Activated T-cell treated with anti-CD3 and anti-CD28 coated beads, Interleukin-2, amount 50 U/mL, for 24 hours (primary cell): ENCODE data around the gene DOK6.

Source experiments
- DNase-seq: peaks from one replicate; pipeline ENCODE4 v3.0.0-alpha.2; 2020
- H3K27ac Mint-ChIP-seq: 2 replicates; pipeline ENCODE4 v1.8.0; 2020; ENCODE audit warnings: mild to moderate bottlenecking, mixed read lengths
- H3K27me3 Mint-ChIP-seq: 2 replicates; pipeline ENCODE4 v1.8.0; 2020; ENCODE audit warnings: mixed read lengths
- H3K36me3 Mint-ChIP-seq: 2 replicates; pipeline ENCODE4 v1.8.0; 2020; ENCODE audit warnings: low read depth, mixed read lengths
- H3K4me1 Mint-ChIP-seq: 2 replicates; pipeline ENCODE4 v1.8.0; 2020; ENCODE audit warnings: low read depth, mixed read lengths
- H3K4me3 Mint-ChIP-seq: 2 replicates; pipeline ENCODE4 v1.8.0; 2020; ENCODE audit warnings: mild to moderate bottlenecking, moderate library complexity, mixed read lengths
- H3K9me3 Mint-ChIP-seq: 2 replicates; pipeline ENCODE4 v1.8.0; 2020; ENCODE audit warnings: mixed read lengths

The DOK6 gene

DNA sequence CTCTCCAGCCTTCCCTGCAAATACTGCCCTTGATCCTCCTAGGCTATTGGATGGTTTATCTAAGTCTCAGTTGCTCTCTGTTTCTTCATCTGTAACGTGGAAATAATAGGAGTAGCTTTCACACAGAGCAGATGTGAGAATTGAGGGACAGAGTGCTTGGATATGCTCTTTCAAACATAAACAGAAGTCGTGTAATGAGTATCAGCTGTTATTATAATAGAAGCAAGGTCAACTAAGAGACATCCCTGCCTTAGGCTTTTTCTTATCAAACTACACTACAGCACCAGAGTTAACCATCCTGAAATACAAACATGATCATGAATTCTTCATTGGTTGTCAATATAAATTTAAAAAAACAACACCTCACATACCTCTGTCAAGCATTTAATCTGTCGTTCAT is 138.2 kb downstream of the DOK6 start:
- Mint-ChIP-seq H3K36me3 (no peaks in the 10 kb centered on the region), H3K27me3 (peaks cover 5% of the 10 kb centered on the region), H3K4me1 (no peaks in the 10 kb centered on the region), H3K9me3 (no peaks in the 10 kb centered on the region), H3K27ac (no peak overlapping the region), H3K4me3 (no peak overlapping the region)
- no peak for DNase-seq

DNA sequence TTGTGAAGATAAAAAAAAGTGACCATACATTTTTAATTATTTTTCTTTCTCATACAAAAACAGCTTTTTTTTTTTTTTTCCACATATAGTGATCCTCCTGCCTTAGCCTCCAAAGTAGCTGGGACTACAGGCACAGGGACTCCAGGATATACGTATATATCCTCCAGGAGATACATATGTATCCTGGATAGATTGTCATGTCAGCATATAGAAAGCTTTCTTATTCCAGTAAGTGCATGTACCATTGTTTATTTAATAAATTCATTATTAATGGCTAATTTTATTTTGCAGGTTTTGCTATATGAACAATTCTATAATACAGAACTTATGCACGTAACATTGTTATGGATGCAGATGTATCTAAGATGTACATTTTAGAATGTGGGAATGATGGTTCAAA is 138.7 kb downstream of the DOK6 start:
- no peak for DNase-seq
- Mint-ChIP-seq H3K27ac (no peak overlapping the region), H3K4me3 (no peak overlapping the region), H3K4me1 (no peaks in the 10 kb centered on the region), H3K9me3 (no peaks in the 10 kb centered on the region), H3K36me3 (no peaks in the 10 kb centered on the region), H3K27me3 (peaks cover 5% of the 10 kb centered on the region)

DNA sequence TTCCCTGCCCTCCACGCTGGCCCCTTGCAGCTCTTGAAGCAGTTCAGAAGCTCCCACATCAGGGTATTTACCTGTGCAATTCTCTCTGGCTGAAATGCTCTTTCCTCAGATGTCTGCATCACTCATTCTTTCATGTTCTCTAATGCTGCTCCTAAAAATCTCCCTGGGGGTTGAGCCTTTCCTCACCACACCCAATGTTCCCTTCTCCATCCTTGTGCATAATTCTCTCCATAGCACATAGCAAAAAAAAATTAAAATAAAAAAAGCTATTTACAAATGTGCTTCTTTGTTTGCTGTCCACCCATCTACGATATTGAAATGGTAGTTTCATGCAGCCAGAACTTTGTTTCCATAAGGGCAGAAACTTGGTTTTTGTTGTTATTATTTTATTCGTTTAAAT is 155.5 kb downstream of the DOK6 start:
- Mint-ChIP-seq H3K27ac (no peak overlapping the region), H3K9me3 (no peaks in the 10 kb centered on the region), H3K36me3 (no peaks in the 10 kb centered on the region), H3K27me3 (peaks cover 9% of the 10 kb centered on the region), H3K4me3 (no peak overlapping the region), H3K4me1 (no peaks in the 10 kb centered on the region)
- no peak for DNase-seq

DNA sequence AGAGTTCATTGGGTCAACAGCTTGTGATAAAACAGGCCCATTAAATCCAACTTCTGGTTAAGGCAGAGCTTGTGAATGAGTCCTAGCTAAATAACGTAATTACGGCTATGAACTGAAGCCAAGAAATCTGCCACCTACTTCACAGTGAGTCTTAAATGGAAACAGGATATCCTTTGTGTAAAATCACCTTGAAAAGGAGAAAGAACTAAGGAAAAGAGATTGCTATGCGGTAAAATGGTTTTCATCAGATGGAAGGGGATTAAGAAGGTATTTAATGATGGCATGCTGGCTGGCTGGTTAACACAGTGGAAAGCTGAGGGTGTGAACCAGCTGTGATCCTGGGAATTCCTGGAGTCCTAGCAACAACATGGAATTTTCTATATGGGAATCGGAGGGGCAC is 156.6 kb downstream of the DOK6 start:
- Mint-ChIP-seq H3K9me3 (no peaks in the 10 kb centered on the region), H3K27ac (no peak overlapping the region), H3K27me3 (peaks cover 9% of the 10 kb centered on the region), H3K36me3 (no peaks in the 10 kb centered on the region), H3K4me3 (no peak overlapping the region), H3K4me1 (no peaks in the 10 kb centered on the region)
- DNase-seq = no peak

DNA sequence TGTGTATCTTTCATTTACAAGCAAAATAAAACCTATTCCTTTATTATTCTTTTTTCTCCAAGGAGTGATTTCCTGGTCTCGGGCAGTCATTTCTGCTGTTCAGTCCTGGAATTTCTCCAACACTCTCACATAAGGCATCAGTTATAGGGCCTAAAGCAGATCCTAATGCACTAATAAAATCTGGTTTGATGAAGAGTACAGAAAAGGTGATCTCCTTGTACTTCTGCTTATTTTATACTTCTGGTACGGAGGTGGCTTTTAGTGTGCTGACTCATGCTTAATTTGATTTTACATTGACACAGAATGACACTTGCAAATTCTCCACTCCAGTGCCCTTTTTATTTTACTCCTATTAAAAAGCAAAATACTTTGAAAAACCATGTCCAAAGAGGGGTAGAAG is 157.4 kb downstream of the DOK6 start:
- Mint-ChIP-seq H3K4me1 (no peaks in the 10 kb centered on the region), H3K36me3 (no peaks in the 10 kb centered on the region), H3K27me3 (peaks cover 9% of the 10 kb centered on the region), H3K4me3 (no peak overlapping the region), H3K9me3 (no peaks in the 10 kb centered on the region), H3K27ac (no peak overlapping the region)
- no peak for DNase-seq

DNA sequence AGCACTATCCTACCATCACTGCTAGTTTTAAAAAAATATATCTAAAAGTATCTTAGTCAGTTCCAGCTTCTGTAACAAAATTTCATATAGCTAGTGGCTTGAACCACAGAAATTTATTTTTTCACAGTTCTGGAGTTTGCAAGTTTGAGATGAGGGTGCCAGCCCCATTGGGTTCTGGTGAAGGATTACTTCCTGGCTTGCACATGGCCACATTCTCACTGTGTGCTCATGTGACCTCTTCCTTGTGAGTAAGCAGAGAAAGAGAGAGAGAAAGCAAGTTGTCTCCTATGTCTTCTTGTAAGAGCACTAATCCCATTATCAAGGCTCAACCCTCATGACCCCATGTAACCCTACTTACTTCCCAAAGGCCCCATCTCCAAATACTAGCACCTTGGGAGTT is 158.9 kb downstream of the DOK6 start:
- H3K36me3 Mint-ChIP-seq = no peaks in the 10 kb centered on the region
- no peak overlapping the region for H3K4me3 Mint-ChIP-seq
- H3K4me1 Mint-ChIP-seq = no peaks in the 10 kb centered on the region
- no peak overlapping the region for H3K27ac Mint-ChIP-seq
- DNase-seq = no peak
- peaks cover 9% of the 10 kb centered on the region for H3K27me3 Mint-ChIP-seq
- H3K9me3 Mint-ChIP-seq = no peaks in the 10 kb centered on the region

- Mint-ChIP-seq H3K9me3 (peaks cover 10% of the 10 kb centered on the region), H3K27me3 (no peaks in the 10 kb centered on the region), H3K36me3 (no peaks in the 10 kb centered on the region), H3K4me3 (no peak overlapping the region), H3K4me1 (no peaks in the 10 kb centered on the region), H3K27ac (no peak overlapping the region)
- no peak for DNase-seq
Measured at GRCh38 chr18:69564602-69565001, 163.9 kb downstream of the DOK6 start.

GRCh38 chr18:69567813-69568488 is 167.3 kb downstream of the DOK6 start:
- no peaks in the 10 kb centered on the region for H3K4me1 Mint-ChIP-seq
- no peaks in the 10 kb centered on the region for H3K27me3 Mint-ChIP-seq
- DNase-seq = no peak
- H3K9me3 Mint-ChIP-seq = peaks cover 10% of the 10 kb centered on the region
- H3K36me3 Mint-ChIP-seq = no peaks in the 10 kb centered on the region
- no peak overlapping the region for H3K27ac Mint-ChIP-seq
- no peak overlapping the region for H3K4me3 Mint-ChIP-seq

DNA sequence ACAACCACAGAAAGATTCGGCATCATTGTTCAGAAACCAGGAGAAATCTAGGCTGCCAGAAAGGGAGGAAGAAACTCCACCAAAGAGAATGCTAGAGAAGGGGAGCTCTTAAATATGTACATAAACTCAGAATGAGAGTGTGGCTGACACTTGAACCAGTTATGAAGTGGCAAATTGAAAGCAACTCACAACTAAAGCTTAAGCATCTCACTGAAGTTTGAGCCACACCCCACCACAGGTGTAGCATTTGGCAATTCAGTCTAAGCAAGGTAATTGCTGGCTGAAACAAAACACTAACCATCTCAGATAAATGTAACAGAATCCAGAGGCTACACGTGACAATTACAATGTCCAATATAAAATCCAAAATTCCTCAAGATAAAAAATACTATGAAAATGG is 168.4 kb downstream of the DOK6 start:
- peaks cover 10% of the 10 kb centered on the region for H3K9me3 Mint-ChIP-seq
- H3K4me1 Mint-ChIP-seq = no peaks in the 10 kb centered on the region
- DNase-seq = no peak
- no peaks in the 10 kb centered on the region for H3K27me3 Mint-ChIP-seq
- no peak overlapping the region for H3K27ac Mint-ChIP-seq
- no peaks in the 10 kb centered on the region for H3K36me3 Mint-ChIP-seq
- no peak overlapping the region for H3K4me3 Mint-ChIP-seq

DNA sequence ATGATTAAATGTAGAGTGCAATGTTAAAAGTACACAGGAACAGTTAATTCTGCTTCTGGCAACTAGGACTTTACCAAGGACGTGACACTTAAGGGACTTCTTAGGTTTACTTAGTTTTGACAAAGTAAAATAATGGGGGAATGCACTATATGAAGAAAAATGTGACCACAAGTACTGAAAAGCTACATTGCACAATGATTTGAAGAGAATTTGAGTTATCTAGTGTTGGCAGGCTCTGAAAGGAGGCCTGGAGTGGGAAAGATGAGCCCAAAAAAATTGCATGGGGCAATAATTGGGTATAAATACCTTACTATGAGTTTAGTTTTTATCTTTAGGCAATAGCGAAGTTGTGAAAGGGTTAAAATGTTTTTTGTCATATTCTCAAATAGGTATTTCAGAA is 173.7 kb downstream of the DOK6 start:
- no peak for DNase-seq
- Mint-ChIP-seq H3K36me3 (no peaks in the 10 kb centered on the region), H3K27me3 (no peaks in the 10 kb centered on the region), H3K4me1 (peaks cover 3% of the 10 kb centered on the region), H3K9me3 (no peaks in the 10 kb centered on the region), H3K4me3 (no peak overlapping the region), H3K27ac (no peak overlapping the region)

DNA sequence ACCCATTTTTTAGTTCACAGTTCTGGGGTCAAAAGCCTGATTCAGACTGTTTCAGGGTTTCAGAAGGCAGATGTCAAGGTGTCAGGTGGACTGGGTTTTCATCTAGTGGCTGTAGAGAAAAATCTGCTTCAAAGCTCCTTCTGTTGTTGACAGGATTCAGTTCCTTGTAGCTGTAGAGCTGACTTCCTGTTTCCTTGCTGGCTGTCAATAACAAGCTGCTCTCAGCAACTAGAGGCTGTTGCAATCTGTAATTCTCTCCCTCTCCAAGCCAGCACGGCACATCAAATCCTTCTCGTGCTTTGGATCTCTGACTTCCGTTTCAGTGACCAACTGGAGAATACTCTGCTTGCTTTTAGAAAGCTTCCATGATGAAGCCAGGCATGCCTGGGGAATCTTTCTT is 179.4 kb downstream of the DOK6 start:
- no peak for DNase-seq
- Mint-ChIP-seq H3K9me3 (no peaks in the 10 kb centered on the region), H3K4me3 (peak overlapping the region; percentile 33), H3K27me3 (no peaks in the 10 kb centered on the region), H3K36me3 (no peaks in the 10 kb centered on the region), H3K27ac (no peak overlapping the region), H3K4me1 (peaks cover 16% of the 10 kb centered on the region)

DNA sequence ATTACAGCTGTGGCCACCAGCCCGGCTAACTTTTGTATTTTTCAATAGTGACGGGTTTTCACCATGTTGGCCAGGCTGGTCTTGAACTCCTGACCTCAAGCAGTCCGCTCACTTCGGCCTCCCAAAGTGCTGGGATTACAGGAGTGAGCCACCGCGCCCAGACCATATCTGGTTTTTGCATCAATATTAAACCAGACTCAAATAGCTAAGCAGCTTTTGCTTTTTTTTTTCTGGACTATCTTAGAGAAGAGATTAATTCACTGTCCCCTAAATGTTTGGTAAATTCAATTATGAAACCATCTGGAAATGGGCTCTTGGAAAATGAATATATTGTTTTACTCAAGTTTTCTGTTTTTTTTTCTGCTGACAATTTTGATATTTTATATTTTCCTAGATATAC is 183.7 kb downstream of the DOK6 start:
- Mint-ChIP-seq H3K4me3 (no peak overlapping the region), H3K9me3 (no peaks in the 10 kb centered on the region), H3K36me3 (no peaks in the 10 kb centered on the region), H3K27me3 (no peaks in the 10 kb centered on the region), H3K4me1 (peaks cover 12% of the 10 kb centered on the region), H3K27ac (no peak overlapping the region)
- no peak for DNase-seq

- no peaks in the 10 kb centered on the region for H3K36me3 Mint-ChIP-seq
Measured at GRCh38 chr18:69585696-69586095, 185.0 kb downstream of the DOK6 start.

GRCh38 chr18:69586537-69586936 is 185.8 kb downstream of the DOK6 start:
- H3K9me3 Mint-ChIP-seq = no peaks in the 10 kb centered on the region
- no peak for DNase-seq

More at GRCh38 chr18:69585696-69586095, 185.0 kb downstream of the DOK6 start:
- Mint-ChIP-seq H3K4me3 (no peak overlapping the region), H3K9me3 (no peaks in the 10 kb centered on the region), H3K27ac (no peak overlapping the region), H3K27me3 (no peaks in the 10 kb centered on the region), H3K4me1 (peaks cover 2% of the 10 kb centered on the region)
- no peak for DNase-seq

GRCh38 chr18:69588301-69588700 is 187.6 kb downstream of the DOK6 start:
- Mint-ChIP-seq H3K27ac (no peak overlapping the region), H3K9me3 (no peaks in the 10 kb centered on the region), H3K36me3 (no peaks in the 10 kb centered on the region), H3K27me3 (no peaks in the 10 kb centered on the region), H3K4me3 (no peak overlapping the region), H3K4me1 (no peaks in the 10 kb centered on the region)
- no peak for DNase-seq

More at GRCh38 chr18:69586537-69586936, 185.8 kb downstream of the DOK6 start:
- H3K36me3 Mint-ChIP-seq = no peaks in the 10 kb centered on the region
- no peak overlapping the region for H3K27ac Mint-ChIP-seq
- H3K4me1 Mint-ChIP-seq = no peaks in the 10 kb centered on the region
- no peaks in the 10 kb centered on the region for H3K27me3 Mint-ChIP-seq
- H3K4me3 Mint-ChIP-seq = no peak overlapping the region

- Mint-ChIP-seq H3K4me3 (no peak overlapping the region), H3K4me1 (no peaks in the 10 kb centered on the region), H3K9me3 (no peaks in the 10 kb centered on the region), H3K36me3 (no peaks in the 10 kb centered on the region), H3K27ac (no peak overlapping the region), H3K27me3 (no peaks in the 10 kb centered on the region)
- no peak for DNase-seq
Measured at GRCh38 chr18:69590150-69590549, 189.5 kb downstream of the DOK6 start.
